ENCODE measurements around the gene BEX4.
A peak's percentile ranks its signal among the peaks of the same experiment; 100 is the strongest.
"Not testable (repeated sequence)": the region's sequence is repeated elsewhere in the genome, so short reads cannot be mapped to it uniquely, and the experiment has no call there.

The BEX4 gene, protein sequence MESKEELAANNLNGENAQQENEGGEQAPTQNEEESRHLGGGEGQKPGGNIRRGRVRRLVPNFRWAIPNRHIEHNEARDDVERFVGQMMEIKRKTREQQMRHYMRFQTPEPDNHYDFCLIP

DNA sequence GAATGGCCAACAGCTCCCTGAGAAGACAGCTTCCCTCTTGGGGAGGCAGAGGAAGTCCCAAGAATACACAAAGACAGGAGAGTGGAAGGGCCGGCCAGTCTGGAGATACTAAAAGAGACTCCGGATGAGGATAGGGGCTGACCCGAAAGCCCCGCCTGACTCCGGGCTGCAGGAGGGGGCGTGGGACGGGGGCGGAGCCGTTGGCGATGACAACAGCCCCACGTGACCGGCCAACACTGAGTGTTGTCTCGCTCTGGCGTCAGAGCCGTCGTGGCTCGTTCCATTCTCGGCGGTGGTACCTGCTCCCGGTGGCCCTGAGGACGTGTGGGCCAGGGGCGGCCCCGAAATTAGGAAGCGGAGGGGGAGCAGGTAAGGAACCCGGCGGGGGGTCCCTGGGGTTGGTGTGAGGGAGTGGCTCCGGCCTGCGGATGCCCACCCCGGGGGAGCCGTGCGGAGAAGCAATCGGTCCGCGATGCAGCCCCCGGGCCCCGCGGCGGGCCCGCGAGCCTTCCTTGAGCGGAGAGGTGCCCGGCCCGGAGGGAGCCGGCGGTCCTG lies at the start of gene BEX4:
TSS of gene BEX4 (plus strand) at position 239 of the 555 bp plus-strand sequence. CDS start 1,046 bp downstream, outside the sequence.
- peak; percentile 41 to 69 for DNase-seq (ENCODE audit: low read depth in 2 of 2)
- TF ChIP-seq, protein P1, sequence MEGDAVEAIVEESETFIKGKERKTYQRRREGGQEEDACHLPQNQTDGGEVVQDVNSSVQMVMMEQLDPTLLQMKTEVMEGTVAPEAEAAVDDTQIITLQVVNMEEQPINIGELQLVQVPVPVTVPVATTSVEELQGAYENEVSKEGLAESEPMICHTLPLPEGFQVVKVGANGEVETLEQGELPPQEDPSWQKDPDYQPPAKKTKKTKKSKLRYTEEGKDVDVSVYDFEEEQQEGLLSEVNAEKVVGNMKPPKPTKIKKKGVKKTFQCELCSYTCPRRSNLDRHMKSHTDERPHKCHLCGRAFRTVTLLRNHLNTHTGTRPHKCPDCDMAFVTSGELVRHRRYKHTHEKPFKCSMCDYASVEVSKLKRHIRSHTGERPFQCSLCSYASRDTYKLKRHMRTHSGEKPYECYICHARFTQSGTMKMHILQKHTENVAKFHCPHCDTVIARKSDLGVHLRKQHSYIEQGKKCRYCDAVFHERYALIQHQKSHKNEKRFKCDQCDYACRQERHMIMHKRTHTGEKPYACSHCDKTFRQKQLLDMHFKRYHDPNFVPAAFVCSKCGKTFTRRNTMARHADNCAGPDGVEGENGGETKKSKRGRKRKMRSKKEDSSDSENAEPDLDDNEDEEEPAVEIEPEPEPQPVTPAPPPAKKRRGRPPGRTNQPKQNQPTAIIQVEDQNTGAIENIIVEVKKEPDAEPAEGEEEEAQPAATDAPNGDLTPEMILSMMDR (IDR thresholded peaks at IDR 0.05; ENCODE audit: low read depth, low read length) = no peak

DNA sequence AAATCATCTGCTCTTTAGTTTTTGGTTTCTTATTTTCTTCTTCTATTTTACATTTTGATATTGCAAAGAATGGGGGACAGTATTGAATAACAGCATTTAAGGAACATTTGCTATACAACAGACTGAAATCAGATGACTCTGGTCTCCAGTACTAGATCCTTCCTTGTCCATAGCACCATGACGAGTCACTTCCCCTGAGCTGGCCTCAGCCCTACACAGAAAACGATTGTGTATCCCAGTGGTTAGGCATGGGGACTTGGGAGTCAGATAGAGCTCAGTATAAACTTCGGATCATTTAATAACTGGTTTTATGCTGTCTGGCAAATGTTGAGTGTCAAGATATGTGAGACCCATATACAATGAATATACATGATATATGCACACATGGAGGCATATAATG lies 44.7 kb upstream of the BEX4 start:
- DNase-seq (ENCODE audit: low read depth in 2 of 2) = peak in 1 of 2 donors; percentile 42
- H3K4me3 ChIP-seq (replicated peaks in 1 of 2; ENCODE audit: low read depth in 2 of 2, low read length in 2 of 2) = no peak overlapping the region
- TF ChIP-seq, protein P1 (IDR thresholded peaks at IDR 0.05; ENCODE audit: low read depth, low read length) = no peak

More for the DNA sequence above, at the start of gene BEX4:
- peak within 1 kb of the TSS; percentile 51 to 58 for H3K4me3 ChIP-seq (replicated peaks in 1 of 2; ENCODE audit: low read depth in 2 of 2, low read length in 2 of 2)

DNA sequence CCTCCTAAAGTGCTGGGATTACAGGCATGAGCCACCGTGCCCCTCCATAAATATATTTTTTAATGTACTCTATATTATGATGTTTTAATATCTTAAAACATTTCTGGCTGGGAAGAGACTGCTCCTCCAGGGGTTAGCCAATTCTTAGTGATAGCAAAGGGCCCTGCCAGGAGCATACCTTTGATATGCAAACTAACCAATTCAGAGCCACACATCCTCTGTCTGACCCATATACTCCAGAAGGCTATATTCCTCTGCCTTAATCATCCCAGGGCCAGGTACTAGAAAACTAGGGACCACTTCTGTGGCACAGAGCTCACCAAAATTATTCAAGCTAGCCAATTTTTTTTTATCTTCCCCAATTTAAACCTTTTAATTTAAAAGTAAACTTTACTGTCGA lies 43.6 kb upstream of the BEX4 start:
- DNase-seq (ENCODE audit: low read depth in 2 of 2) = no peak
- TF ChIP-seq, protein P1 (IDR thresholded peaks at IDR 0.05; ENCODE audit: low read depth, low read length) = no peak
- H3K4me3 ChIP-seq (replicated peaks in 1 of 2; ENCODE audit: low read depth in 2 of 2, low read length in 2 of 2) = no peak overlapping the region

DNA sequence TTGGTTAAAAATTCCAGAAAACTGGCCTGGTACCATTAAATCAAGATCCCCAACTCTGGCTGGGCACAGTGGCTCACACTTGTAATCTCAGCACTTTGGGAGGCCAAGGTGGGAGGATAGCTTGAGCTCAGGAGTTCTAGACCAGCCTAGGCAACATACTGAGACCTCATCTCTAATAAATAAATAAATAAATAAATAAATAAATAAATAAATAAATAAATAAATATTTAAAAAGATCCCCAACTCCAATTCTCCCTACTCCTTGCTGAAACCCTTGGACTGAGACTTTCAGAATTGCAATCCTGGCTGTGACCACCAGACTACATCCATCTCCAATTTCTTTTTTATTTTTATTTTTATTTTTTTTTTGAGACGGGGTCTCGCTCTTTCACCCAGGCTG lies 39.7 kb upstream of the BEX4 start:
- not testable (repeated sequence) for H3K4me3 ChIP-seq (replicated peaks in 1 of 2; ENCODE audit: low read depth in 2 of 2, low read length in 2 of 2); DNase-seq (ENCODE audit: low read depth in 2 of 2)

DNA sequence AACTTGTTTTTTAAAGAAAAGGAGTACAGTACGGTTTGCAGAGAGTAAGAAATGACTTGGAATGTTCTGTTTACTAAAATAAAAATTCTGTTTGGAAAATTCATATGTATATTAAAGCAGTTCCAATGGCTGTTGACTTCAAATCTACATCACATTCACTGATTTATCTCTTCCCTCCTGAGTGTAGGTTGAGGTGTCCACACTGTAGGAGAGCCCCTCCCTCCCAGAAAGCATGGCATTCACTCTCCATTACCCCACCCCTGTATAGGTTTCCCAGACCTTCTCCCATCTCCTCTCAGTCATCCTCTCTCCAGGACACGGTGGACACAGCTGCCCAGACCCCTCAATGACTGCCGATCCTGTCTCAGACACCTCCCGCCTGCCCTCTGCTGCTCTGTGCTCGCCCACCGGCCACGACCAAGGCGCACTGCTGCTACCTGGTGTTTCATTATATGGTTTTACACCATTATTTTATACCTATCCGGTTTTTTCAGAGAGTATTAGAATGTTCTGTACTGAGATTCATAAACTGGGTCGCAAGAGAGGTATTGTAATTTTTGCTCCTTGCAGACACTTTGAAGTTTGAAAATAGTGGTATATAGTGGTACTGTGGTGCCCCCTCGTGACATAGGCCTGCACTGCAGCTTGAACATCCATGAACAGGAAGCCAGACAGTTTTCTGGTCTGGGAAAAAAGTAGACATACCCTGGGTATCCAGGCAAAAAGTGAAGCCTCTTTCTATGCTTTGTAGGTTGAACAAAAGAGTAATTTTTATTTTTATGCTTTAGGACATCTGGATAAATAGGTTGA lies 38.8 kb upstream of the BEX4 start:
- DNase-seq (ENCODE audit: low read depth in 2 of 2) = peak; percentile 57 to 61
- no peak overlapping the region for H3K4me3 ChIP-seq (replicated peaks in 1 of 2; ENCODE audit: low read depth in 2 of 2, low read length in 2 of 2)
- TF ChIP-seq, protein P1 (IDR thresholded peaks at IDR 0.05; ENCODE audit: low read depth, low read length) = peak; percentile 72

DNA sequence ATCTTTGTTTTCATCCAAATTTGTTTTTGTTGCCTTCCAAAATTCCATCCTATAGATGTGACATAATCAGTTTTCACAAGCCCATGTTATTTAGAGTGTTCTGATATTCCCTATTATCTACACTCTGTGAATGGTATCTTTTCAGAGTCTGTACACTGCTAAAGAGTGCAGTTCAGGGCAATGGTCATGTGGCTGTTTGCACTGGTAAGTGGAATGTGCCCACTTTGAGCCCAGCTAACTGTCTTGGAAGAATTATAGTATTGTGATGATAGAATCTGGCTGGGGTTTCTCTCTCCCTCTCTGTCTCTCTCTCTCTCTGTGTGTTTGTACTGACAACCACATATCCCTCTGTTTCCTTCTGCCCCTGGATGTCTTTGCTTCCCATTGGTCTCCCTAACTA lies 37.4 kb upstream of the BEX4 start:
- no peak overlapping the region for H3K4me3 ChIP-seq (replicated peaks in 1 of 2; ENCODE audit: low read depth in 2 of 2, low read length in 2 of 2)
- DNase-seq (ENCODE audit: low read depth in 2 of 2) = no peak
- TF ChIP-seq, protein P1 (IDR thresholded peaks at IDR 0.05; ENCODE audit: low read depth, low read length) = no peak

DNA sequence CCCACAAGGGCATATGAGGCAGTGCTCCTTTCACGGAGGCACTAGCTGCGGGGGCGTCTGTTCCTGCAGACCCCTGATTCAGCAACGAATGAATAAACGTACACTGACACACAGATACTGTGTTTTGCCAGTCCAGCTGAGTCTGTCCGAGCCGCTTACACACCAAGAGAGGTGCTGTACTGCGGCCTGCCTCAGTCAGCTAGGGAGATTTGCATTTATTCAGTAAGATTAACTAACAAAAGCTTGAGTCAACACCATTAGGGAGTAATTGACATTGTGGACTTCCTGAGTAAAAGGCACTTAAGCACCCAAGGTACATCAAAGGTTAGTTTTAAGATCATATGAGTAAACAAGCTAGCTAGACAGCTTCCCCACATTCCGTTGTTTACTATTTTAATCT lies 31.0 kb upstream of the BEX4 start:
- no peak overlapping the region for H3K4me3 ChIP-seq (replicated peaks in 1 of 2; ENCODE audit: low read depth in 2 of 2, low read length in 2 of 2)
- TF ChIP-seq, protein P1 (IDR thresholded peaks at IDR 0.05; ENCODE audit: low read depth, low read length) = no peak
- no peak for DNase-seq (ENCODE audit: low read depth in 2 of 2)
